HG02884 (cell line): Measurements from ENCODE around the gene MCF2L2.

Experiments
- ATAC-seq: cut with Tn5 transposase; IDR thresholded peaks from one replicate; pipeline ENCODE4 v1.9.1; 2021; ENCODE audit warnings: mild to moderate bottlenecking, moderate library complexity; ENCODE audit not compliant: unreplicated experiment

MCF2L2 gene

DNA sequence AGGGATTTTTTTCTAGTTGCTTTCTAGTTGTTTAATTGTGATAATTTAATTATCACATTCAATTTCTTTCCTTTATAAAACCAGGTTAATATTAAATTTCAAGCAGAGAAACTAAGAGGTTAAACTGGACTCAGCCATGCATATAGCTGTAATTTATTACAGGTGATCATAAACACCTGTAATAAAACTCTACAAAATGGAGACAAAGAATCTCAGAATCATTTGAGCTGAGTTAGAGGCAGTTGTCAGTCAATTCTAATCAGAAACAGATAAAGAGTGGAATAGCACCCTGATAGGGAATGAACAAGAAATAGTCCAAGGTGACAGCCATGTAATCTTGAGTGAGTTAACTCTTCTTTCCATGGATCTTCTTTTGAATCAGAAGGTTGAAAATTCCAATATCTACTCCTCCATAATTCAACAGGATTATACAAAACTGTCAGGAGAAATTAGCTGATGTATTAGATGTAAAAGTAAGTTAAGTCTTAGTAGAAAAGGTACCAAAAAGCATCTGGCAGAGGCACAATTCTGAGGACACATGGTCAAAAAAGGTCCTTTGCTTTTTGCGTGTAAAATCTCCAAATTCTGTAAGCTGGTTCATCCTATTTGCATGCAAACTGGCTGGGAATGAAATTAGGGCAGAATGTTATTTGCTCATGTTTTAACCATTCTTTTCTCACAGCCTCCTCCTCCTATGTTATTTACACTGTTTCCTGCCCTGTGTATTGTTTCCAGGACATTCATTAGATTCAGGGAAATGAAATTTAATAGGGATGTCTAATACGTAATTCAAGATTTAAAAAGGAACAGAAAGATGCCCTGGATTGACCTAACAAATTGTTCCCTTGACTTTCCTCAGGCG, 214.8 kb downstream of the MCF2L2 start:
- no peak for ATAC-seq

DNA sequence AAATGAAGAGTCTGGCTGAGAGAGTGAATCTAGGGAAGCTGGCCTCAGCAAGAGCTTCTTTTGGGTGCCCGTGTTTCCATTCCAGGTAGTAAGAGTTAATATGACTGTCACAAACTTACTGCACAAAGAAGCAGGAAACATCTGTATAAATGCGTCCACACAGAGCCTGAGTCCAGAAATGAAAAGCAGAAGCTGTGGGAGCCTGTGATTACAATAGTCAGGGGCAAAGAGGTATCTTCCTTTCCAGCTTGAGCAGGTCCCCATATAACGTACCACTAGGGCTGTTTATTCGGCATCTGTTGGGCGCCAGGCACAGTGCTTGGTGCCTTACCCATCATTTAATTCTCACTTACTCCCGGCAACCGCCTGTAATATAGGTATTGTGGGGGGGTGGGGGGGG, 215.9 kb downstream of the MCF2L2 start:
- no peak for ATAC-seq

DNA sequence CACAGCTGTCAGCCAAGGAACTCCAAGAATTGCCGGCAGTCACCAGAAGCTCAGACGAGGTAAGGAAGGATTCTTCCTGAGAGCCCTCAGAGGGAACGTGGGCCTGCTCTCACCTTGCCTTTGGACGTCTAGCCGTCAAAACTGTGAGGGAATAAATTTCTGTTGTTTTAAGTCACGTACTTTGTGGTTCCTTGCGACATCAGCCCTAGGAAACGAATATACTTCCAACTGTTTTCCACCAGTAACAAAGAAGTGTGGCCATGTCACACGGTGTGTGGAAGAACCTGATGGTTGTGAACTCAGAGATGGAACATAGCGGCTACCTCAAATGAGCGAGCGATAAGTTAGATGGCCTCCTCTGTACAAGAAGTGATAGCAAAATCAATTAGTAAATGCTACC, 216.3 kb downstream of the MCF2L2 start:
- no peak for ATAC-seq

DNA sequence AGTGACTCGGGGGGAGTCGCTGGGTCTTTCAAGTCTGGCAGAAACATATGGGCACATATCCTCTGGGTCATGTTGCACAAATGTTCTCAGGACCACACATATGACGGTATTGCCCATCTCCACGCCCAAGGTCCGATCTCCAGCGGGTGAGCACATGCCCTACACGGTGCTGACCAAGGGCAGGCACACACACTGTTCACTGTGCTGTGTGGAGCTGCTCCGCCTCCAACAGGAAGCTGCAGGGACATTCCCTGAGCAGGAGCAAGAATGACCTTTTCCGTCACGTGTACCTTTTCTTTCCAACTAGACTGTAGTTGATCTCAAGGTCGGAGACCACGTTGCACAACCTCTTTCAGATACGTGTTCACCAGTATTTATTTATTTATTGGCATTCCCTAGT, 217.1 kb downstream of the MCF2L2 start:
- ATAC-seq: no peak

DNA sequence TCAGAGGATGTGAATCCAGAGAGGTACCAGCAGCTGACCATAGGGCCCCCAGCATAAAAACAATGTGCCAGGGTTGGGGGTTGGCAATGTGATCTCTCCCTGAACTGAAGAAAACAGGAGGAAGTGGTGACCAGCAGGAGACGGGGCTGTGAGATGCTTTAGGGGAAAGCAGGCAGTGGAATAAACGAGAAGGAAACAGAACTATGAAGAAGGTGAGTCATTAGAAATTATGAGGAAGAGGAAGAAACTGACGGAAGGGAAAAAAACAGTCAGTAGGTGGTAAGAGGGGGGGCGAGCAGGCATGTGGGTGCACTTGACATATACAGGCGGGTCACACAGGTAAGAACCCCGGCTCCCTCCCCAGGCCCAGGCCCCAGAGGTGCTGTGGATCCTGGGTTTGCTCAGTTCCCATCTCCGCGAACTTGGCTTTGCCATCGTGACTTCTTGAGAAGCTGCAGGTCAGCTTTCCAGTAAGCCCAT, 217.5 kb downstream of the MCF2L2 start:
- no peak for ATAC-seq

DNA sequence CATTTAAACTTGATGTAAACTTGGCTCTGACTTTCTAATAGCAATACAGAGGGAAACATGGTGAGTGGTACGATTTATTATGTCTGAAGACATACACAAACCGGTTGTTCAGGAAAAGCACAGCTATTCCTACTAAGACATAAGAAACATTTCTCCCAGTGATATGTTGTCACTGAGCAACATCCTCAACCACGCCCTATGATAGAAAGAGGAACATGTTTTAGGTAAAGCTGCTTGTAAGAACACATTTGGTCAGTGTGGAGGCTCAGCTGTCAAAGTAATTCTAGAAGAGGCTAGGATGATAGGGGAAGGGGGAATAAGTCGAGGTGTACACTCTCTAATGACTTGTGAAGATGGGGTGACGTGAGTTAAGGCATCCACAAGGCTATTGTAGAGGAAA, 218.1 kb downstream of the MCF2L2 start:
- ATAC-seq: no peak

DNA sequence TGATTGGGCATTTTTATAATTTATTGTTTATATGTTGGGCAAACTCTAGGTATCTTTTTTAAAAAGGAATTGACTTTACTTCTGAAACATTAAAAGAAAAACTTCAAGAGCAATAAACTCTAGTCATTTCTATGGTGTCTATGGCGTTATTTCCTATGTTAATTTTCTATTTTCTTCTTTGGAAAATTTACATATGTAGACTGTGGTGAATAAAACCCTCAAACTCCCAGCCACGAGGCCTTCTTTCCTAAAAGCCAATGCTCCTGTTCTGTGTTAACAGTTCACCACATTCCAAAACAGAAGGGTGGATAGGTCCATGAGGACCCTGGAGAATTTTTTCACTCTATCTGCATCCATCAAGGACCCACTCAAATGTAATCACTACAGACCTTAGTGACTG, 219.6 kb downstream of the MCF2L2 start:
- ATAC-seq: no peak

DNA sequence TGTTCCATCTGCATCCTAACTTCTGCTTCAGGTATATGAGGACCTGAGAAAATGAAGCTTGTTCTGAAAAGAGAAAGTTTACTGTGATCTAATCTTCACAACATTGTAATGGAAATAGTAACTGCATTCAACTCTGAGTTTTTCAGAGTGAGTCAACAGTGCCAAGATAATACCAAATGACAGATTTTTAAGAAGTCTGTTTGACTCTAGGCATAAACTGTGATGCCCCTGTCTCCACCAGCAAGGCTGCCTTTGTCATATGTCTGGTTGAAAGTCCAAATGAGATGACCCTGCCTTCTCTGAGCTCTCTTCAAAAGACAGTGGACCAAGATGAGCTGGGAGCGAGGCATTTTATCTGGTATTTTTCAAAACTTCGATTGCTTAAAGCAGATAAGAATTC, 220.2 kb downstream of the MCF2L2 start:
- ATAC-seq: no peak

DNA sequence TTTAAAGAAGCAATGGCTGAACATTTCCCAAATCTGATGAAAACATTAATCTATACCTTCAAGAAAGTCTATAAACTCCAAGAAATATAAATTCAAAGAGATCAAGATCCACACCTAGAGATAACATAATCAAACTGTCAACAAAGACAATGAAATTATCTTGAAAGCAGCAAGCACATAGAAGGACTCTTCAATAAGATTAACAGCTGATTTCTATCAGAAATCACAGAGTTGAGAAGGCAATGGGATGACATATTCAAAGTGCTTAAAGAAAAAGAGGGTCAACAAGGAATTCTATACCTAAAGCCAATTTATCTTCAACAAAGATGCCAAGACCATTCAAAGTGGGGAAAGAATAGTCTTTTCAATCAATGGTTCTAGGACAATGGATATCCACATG, 224.7 kb downstream of the MCF2L2 start:
- no peak for ATAC-seq

DNA sequence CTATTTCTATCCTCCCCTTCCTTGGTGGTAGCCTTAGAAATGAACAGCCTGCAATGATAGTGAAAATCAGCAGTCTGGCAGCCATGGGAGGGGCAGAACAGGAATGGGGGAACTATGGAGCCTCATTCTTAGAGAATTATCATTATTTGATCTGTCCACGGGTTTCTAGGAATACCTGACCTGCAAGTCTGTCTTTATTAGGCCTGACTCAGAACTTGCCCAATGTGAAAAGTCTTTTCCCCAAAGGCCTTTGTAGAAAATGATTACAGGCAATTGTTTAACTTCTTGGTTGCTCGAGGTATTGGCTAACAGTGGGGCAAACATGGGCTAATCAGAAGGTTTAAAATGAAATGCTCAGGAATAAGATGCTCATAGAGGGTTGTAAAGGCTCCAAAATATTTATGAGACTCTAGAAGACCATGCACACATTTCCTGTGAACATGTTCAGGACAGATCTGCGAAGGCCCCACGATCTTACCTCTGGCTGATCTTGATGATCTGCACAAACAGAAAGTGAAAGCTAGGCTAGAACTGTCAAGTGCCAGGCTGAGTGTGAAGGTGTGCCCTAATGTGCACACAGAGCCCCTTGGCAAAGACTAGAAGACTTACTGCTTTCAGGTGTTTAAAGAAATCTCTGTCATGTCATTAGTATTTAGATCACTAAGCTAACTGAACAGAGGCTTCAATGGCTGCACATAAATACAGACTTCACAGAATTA, 226.3 kb downstream of the MCF2L2 start:
- no peak for ATAC-seq

DNA sequence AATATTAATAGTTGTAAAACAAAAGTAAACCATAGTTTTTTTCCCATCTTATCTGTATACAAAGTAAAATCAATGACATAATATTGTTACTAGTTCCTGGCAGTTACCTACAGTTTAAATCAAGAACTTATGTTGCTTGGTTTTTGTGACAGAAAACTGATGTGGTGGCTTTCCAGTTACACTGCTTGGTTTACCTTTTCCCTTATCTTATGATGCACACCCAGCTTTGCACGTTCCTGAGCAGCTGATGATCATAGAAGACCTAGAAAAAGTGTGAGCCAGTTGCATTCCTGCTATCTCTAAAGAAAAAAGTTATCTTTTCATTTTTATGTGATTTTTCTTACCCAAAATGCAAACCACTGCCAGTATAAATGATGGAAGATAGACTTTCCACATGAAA, 229.5 kb downstream of the MCF2L2 start:
- no peak for ATAC-seq

DNA sequence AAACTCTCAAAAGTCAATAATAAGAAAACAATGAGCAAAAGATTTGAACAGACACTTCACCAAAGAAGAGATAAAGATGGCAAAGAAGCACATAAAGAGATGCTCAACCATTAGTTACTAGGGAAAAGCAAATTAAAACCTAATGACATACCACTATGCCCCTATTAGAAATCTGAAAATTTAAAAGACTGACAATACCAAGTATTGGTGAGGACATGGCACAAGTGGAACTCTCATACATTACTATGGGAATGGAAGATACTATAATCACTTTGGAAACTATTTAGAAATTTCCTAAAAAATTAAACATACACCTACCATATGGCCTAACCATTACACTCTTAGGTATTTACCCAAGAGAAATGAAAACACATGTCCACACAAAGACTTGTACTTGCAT, 230.7 kb downstream of the MCF2L2 start:
- ATAC-seq: no peak

DNA sequence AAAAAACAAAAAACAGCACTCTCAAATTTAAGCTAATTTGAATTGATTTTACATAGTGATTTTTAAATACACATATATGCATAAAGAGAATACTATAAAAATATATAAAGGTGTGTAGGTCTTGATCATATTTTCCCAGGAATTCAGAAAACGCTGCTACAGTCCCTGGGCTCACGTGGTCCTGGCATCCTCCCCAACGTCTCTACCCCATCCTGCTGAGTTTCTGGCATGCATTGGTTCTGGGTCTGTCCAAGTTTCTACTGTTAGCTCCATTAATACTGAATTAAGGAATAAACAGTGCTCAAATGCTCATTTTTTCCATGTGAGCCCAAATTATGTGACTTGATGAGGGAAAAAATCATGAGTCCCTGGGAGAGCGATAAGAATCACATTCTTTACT, 233.2 kb downstream of the MCF2L2 start:
- ATAC-seq: no peak

DNA sequence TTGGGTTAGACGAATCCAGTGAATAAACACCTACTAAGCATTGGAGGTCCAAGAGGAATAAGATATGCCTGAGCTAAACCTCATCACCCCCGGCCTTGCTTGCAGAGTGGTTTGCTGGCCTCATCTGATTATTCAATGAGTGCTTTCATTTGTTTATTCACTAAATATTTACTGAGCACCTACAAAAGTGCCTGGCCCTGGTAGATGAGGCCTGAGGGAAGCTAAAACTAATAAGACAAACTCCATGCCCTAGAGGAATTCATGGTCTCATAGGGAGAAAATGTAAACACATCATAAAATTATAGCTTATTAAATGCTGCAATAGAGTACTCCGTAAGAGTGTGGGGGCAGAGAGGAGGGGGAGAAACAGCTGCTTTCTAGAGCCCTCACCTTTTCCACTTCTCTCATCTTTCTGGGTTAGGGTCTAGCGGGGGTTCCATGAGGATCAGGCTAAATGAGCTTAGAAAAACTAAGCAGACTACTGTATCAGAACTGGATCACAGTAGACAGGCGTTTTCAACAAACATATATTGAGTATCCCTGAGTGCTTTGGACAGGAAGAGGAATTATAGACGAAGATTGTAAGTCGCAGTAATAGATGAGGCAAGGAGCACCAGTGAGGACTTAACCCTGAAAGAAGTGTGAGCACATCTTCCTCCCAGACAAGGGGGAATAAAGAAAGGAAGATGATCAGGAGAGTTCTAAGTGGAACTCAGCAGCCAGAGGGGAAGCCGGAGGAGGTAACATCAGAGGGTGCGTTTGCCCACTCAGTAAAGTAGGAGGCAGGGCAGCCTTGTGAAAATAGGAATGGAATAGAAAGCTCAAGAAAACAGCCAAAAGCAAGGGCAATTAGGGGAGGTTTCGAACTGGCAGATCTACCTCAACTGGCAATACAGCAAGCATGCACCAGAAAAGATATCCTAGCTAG, 234.4 kb downstream of the MCF2L2 start:
- no peak for ATAC-seq

DNA sequence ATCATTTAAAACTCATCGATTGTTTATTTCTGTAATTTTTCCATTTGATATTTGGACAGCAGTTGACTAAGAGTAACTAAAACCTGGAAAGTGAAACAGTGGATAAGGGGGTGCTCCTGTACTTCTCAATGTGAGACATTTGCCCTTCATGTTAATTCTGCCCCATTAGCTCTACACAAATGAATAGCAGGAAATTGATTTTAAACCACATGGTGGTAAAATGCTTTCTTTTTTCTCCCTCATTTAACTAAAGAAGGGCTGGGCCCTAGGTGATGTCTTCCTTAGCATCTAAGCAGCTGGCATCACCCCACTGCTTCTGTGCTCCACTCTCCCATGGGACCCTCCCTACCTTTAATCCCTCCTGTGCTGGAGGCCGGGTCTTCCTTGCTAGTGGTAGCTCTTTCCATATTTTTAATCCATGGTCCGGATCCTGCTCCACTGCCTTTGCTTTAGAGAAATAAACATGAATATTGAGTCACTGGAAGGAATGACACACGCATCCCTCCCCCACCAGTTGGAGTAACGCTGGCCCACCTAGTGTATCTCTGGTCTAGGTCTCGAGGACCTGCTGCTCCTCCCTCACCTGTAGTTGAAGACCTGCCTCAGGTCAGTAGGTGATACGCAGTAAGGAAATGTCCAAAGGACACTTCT, 235.6 kb downstream of the MCF2L2 start:
- no peak for ATAC-seq

DNA sequence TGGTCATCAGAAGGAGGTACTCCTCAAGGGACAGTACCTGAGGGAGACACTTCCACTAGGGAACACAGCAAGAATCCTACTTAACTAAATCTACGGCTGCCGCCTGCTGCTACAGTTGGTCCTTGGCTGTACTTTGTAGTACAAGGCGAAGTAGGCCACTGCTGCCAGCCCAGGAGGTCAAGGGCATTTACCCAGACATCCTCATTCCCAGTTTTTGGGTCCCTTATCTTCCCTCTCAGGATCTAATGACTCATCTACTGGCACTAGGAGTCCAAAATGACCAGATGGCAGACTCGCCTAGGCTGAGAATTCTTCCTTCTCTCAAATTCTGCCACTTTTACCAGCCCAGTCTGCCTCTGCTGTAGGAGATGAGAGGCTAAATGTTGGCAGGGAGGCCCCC, 238.8 kb downstream of the MCF2L2 start:
- ATAC-seq: no peak

DNA sequence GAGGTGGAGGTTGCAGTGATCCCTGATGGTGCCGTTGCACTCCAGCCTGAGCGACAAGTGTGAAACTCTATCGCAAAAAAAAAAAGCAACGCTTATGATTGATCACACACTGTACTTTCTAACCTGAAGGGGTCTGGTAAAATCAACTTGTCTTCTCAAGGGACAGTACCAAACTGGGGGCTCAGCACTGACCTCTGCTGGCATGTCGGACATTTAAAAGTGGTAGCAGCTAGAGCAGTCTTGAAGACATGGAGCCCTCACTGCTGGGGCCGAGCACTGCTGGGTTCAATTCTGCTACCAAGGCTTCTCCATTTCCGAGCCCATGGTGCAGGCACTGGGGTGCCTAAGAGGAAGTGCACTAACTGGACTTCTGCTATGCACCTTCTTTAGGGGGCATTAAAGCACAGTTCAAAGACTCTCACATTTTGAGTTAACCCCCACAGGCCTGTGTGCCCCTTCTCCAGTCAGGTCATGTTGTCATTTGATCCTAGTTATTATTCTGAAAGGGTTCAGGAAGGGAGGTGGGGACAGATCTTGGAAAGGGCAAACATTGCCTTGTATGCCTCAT, 239.4 kb downstream of the MCF2L2 start:
- no peak for ATAC-seq

DNA sequence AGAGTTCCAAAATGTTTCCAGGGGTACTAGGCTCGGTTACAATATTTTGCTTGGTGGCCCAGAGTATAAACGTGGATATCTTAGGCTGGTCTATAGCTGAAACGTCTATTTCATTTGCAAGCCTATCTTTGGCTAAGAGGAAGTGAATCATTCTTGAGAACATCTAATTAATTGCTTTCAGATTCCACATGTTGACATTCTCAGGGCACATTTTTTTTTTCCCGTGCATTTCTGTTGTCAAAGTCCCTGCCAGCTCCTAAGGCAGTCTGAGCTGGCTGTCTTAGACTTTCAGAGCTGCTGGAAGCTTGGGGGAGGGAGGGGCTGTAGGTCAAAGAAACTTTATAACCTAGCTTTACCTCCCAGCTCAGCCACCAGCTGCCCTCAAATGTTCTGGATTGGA, 242.7 kb downstream of the MCF2L2 start:
- no peak for ATAC-seq

DNA sequence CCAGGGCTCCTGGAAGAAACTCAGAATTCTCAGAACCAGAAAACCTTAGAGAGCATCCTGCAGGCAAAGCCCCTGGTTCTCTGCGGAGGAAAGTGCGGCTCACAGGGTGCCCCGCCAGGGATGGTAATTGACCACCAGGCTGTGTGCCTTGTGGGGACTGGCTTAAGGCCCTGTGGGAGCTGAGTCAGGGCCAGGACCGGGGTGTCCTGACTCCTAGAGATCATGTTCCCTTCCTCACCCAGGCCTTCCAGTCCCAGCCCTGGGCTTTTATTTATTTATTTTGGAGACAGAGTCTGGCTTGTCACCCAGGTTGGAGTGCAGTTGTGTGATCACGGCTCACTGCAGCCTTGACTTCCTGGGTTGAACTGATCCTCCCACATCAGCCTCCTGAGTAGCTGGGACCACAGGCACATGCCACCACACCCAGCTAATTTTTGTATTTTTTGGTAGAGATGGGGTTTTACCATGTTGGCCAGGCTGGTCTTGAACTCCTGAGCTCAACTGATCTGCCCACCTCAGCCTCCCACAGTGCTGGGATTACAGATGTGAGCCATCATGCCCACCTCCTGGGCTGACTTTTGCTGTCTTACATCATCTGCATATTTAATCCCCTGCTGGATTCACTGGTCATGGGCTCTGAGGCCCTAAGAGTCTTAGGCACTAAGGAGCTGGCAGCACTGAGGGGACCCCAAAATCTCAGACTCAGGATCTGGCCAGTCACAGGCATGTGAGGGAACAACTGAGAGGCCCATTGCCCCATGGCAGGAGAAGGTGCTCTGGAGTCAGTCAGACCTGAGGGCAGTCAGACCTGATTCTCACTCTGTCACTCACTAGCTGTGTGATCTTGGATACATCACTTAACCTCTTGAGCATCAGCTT, 245.4 kb downstream of the MCF2L2 start:
- no peak for ATAC-seq
